IMR-90 (cell line): ENCODE data around the gene EP300. TPM values are rescaled to one million over a fixed set of nuclear protein-coding genes. Genes with fewer than 3 reads are reported as not detected.
"Not testable (repeated sequence)": the region's sequence is repeated elsewhere in the genome, so short reads cannot be mapped to it uniquely, and the experiment has no call there.

Experiments used
- ATAC-seq: fragments of 200-7000 bp; cut with Tn5 transposase; 2 replicates; pipeline ENCODE4 v1.9.1; 2020; ENCODE audit warnings: low read depth, mild to moderate bottlenecking, moderate library complexity
- BruUV-seq: library from RNA; stranded (reverse); fragments of 400-500 nt; replicated peaks from 2 replicates; lab custom pipeline; 2021; lab: Mats Ljungman, UMichigan
- CTCF ChIA-PET: fragments of 300-600 bp; formaldehyde crosslinking; extraction: SDS; loops from one replicate; lab custom pipeline; 2021; ENCODE audit warnings: antibody characterized with exemption; lab: Yijun Ruan, JAX
- POLR2A ChIA-PET: fragments of 300-600 bp; sonication (Branson Sonifier 250); formaldehyde crosslinking; loops from one replicate; lab custom pipeline; 2022; ENCODE audit warnings: antibody characterized with exemption; ENCODE audit not compliant: unreplicated experiment; lab: Charles Lee
- DNase-seq: peaks from one replicate; pipeline ENCODE4 v3.0.0; 2013
- H2AFZ ChIP-seq: replicated peaks from 2 replicates; pipeline ENCODE3; 2013; ENCODE audit warnings: low read length, mild to moderate bottlenecking; ENCODE audit not compliant: poor library complexity
- H2AK5ac ChIP-seq: 2 replicates; pipeline ENCODE4 v1.6.1; 2013; ENCODE audit warnings: low read depth, low read length, inconsistent platforms
- H2AK9ac ChIP-seq: replicated peaks from 2 replicates; pipeline ENCODE3; 2013; ENCODE audit warnings: mild to moderate bottlenecking, low read depth, low read length, moderate library complexity; ENCODE audit not compliant: poor library complexity
- H2BK120ac ChIP-seq: 2 replicates; pipeline ENCODE4 v1.6.1; 2013; ENCODE audit warnings: low read depth, low read length, inconsistent platforms
- H2BK15ac ChIP-seq: 3 replicates; pipeline ENCODE4 v1.6.1; 2013; ENCODE audit warnings: low read depth, low read length, inconsistent platforms
- H2BK20ac ChIP-seq: 2 replicates; pipeline ENCODE4 v1.6.1; 2013; ENCODE audit warnings: low read depth, mild to moderate bottlenecking, inconsistent platforms, low read length, moderate library complexity
- H2BK5ac ChIP-seq: 2 replicates; pipeline ENCODE4 v1.6.1; 2013; ENCODE audit warnings: mild to moderate bottlenecking, low read depth, low read length, inconsistent platforms; ENCODE audit not compliant: poor library complexity, severe bottlenecking
- H3K14ac ChIP-seq: replicated peaks from 2 replicates; pipeline ENCODE4 v1.6.1; 2013; ENCODE audit warnings: low read depth, low read length, inconsistent platforms
- H3K18ac ChIP-seq: 2 replicates; pipeline ENCODE4 v1.6.1; 2013; ENCODE audit warnings: low read depth, low read length, control low read depth
- H3K23ac ChIP-seq: 2 replicates; pipeline ENCODE4 v1.6.1; 2013; ENCODE audit warnings: low read depth, low read length, inconsistent platforms
- H3K27ac ChIP-seq: 2 replicates; pipeline ENCODE4 v1.5.1; 2013; ENCODE audit warnings: mild to moderate bottlenecking, control low read depth, low read length; ENCODE audit not compliant: insufficient read depth
- H3K27me3 ChIP-seq: 2 replicates; pipeline ENCODE4 v1.6.1; 2013; ENCODE audit warnings: low read length; ENCODE audit not compliant: control insufficient read depth, insufficient read depth
- H3K36me3 ChIP-seq: 2 replicates; pipeline ENCODE4 v1.6.1; 2013; ENCODE audit warnings: low read length, mixed read lengths; ENCODE audit not compliant: control insufficient read depth, insufficient read depth
- H3K4ac ChIP-seq: 2 replicates; pipeline ENCODE4 v1.6.1; 2013; ENCODE audit warnings: low read depth, low read length, inconsistent platforms
- H3K4me1 ChIP-seq: 2 replicates; pipeline ENCODE4 v1.6.1; 2013; ENCODE audit warnings: low read length, mixed read lengths; ENCODE audit not compliant: control insufficient read depth, insufficient read depth
- H3K4me2 ChIP-seq: 2 replicates; pipeline ENCODE4 v1.6.1; 2013; ENCODE audit warnings: low read depth, mild to moderate bottlenecking, control low read depth, low read length, moderate library complexity
- H3K4me3 ChIP-seq: 2 replicates; pipeline ENCODE4 v1.5.1; 2013; ENCODE audit warnings: low read depth, mild to moderate bottlenecking, control low read depth, low read length, moderate library complexity; ENCODE audit not compliant: insufficient read depth
- H3K56ac ChIP-seq: 2 replicates; pipeline ENCODE4 v1.6.1; 2013; ENCODE audit warnings: low read length, inconsistent platforms; ENCODE audit not compliant: insufficient read depth; ENCODE audit errors: extremely low read depth
- H3K79me1 ChIP-seq, 2 experiments: 2 replicates each; pipeline ENCODE4 v1.6.1; 2013; ENCODE audit warnings: low read length in 2 of 2, inconsistent platforms in 1 of 2, low read depth in 1 of 2
- H3K9ac ChIP-seq: 2 replicates; pipeline ENCODE4 v1.6.1; 2013; ENCODE audit warnings: low read depth, low read length, control low read depth
- H3K9me1 ChIP-seq: 2 replicates; pipeline ENCODE4 v1.6.1; 2013; ENCODE audit warnings: low read length, inconsistent platforms; ENCODE audit not compliant: insufficient read depth
- H3K9me3 ChIP-seq: 2 replicates; pipeline ENCODE4 v1.6.1; 2013; ENCODE audit warnings: low read length; ENCODE audit not compliant: control insufficient read depth, insufficient read depth
- H4K20me1 ChIP-seq: 2 replicates; pipeline ENCODE4 v1.6.1; 2013; ENCODE audit warnings: low read length, inconsistent platforms; ENCODE audit not compliant: insufficient read depth
- H4K5ac ChIP-seq: 2 replicates; pipeline ENCODE4 v1.6.1; 2013; ENCODE audit warnings: mild to moderate bottlenecking, low read depth, low read length, control low read depth
- H4K8ac ChIP-seq, 2 experiments: 2 replicates each; pipeline ENCODE4 v1.6.1; 2013; ENCODE audit warnings: low read depth in 2 of 2, low read length in 2 of 2, control low read depth in 1 of 2, inconsistent platforms in 1 of 2
- H4K91ac ChIP-seq: 2 replicates; pipeline ENCODE4 v1.6.1; 2013; ENCODE audit warnings: low read depth, low read length, inconsistent platforms; ENCODE audit not compliant: insufficient read depth
- WGBS, 2 experiments: methylation state at CpG; one replicate each; pipeline versions ENCODE4 v1.1.5 to v1.1.7; 2013; ENCODE audit warnings: missing lambda C conversion rate in 2 of 2; ENCODE audit not compliant: insufficient read length in 1 of 2; ENCODE audit errors: extremely low coverage in 2 of 2; 5-methylcytosine and 5-hydroxymethylcytosine counted together
- dilution Hi-C: fragments of 300-500 bp; cut with HindIII; formaldehyde crosslinking; loops from one replicate; pipeline ENCODE4 v1.14.3; 2018; ENCODE audit warnings: low sequenced_read_pairs; ENCODE audit not compliant: unreplicated experiment
- in situ Hi-C: fragments of 300-500 bp; cut with MboI; formaldehyde crosslinking; loops from 3 replicates; pipeline ENCODE4 v1.14.3; 2019; ENCODE audit warnings: low sequenced_read_pairs, inconsistent platforms, mixed read lengths
- intact Hi-C: fragments of 100-400 bp; cut with micrococcal nuclease; formaldehyde crosslinking; loops from 2 replicates; pipeline ENCODE4 v1.10.0; 2022
- polyA plus RNA-seq, 3 experiments: library from polyadenylated mRNA; depleted of rRNA; stranded (reverse); fragments of >200 nt; gene quantifications; 2 replicates each; pipeline ENCODE4 v1.2.3, GENCODE V29; 2012; ENCODE audit warnings: low replicate concordance in 1 of 3
- total RNA-seq: library from RNA; depleted of rRNA; stranded (reverse); fragments of >200 nt; gene quantifications from 2 replicates; pipeline ENCODE4 v1.2.3, GENCODE V29; 2012

The EP300 gene
- total and polyA plus RNA-seq, 2 of the 4 experiments (the other 2 are of a cell fraction) = 23.3 to 27.4 TPM

DNA sequence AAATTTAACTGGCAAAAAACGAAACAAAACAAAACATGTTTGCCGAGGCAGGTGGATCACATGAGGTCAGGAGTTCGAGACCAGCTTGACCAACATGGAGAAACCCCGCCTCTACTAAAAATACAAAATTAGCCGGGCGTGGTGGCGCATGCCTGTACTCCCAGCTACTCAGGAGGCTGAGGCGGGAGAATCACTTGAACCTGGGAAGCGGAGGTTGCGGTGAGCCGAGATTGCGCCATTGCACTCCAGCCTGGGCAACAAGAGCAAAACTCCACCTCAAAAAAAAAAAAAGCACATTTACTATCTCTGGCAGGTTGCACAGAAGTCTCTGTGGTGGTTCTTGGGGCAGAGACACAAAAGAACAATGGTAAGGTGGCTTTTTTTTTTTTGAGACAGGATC, 46.8 kb upstream of the EP300 start:
- H3K4ac ChIP-seq, in situ Hi-C loops, H2BK20ac ChIP-seq, H3K36me3 ChIP-seq, H2AFZ ChIP-seq, H4K8ac ChIP-seq, H2AK5ac ChIP-seq, H3K27ac ChIP-seq, H3K9me3 ChIP-seq, H3K23ac ChIP-seq, DNase-seq, H3K4me1 ChIP-seq, POLR2A ChIA-PET, dilution Hi-C loops, H2AK9ac ChIP-seq, H4K5ac ChIP-seq, H2BK15ac ChIP-seq, H3K4me2 ChIP-seq, BruUV-seq, H3K14ac ChIP-seq, H3K4me3 ChIP-seq, H3K27me3 ChIP-seq, H2BK5ac ChIP-seq, ATAC-seq, CTCF ChIA-PET, intact Hi-C loops, H3K79me1 ChIP-seq, H4K91ac ChIP-seq, H3K56ac ChIP-seq, H3K18ac ChIP-seq, H4K20me1 ChIP-seq, H3K9ac ChIP-seq, H2BK120ac ChIP-seq: not testable (repeated sequence)
- WGBS, 2 experiments = 96% methylated on average over 5 of the region's 12 CpGs; no CpG with 5 or more reads in 1 of the 2 experiments
- peaks cover 11% of the 10 kb centered on the region for H3K9me1 ChIP-seq
